HG02610 (cell line): ENCODE data around the gene INPP5K.
"Not testable (repeated sequence)": the region's sequence is repeated elsewhere in the genome, so short reads cannot be mapped to it uniquely, and the experiment has no call there.

Experiments used
- ATAC-seq: cut with Tn5 transposase; IDR thresholded peaks from one replicate; pipeline ENCODE4 v1.9.1; 2021; ENCODE audit warnings: mild to moderate bottlenecking, moderate library complexity; ENCODE audit not compliant: unreplicated experiment

The INPP5K gene

DNA sequence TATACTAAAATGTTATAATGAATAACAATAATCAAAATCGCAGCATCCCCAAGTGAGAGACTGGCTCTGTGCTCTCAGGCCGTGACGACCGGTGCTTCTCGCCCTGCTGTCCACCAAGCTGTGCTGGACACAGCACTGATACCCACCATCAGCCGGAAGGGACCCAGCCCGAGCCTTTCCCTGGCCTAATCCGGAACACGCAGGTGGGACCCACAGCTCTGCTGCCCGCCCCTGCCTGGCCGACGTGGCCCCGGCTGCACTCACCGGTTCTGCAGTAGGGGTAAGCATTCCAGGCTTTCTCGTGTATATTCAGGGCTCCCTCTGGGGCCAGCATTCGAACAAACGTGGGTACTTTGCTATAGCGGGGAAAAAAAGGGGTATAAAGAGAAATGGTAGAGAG lies 31.6 kb upstream of the INPP5K start:
- ATAC-seq = no peak

DNA sequence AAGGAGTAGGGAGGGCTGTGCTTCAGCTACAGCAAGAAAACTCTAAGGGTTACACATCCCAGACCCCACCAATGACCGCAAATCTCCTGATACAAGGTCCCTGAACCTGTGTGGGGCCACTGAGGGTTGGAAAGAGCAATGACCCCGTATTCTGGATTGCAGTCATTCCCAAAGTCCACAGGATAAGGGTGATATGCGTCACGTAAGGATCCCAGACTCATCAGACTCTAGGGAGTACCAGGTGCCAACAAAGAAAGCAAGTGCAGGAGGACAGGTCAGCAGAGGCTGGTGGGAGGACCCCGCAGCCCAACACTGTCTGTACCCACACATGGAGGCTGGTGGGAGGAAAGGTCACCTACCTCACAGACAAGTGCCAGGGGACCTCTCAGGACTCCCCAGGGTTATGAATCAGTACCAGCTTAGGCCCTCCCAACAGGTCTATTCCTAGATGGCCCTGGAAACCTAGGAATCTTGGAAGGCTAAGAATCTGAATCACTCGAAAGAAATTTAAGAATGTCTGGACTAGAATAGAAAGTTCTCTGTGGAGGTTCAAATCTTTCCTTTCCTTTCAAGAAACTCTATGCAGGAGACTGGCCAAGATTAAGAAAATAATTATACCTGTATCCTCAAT lies 30.0 kb upstream of the INPP5K start:
- no peak for ATAC-seq

DNA sequence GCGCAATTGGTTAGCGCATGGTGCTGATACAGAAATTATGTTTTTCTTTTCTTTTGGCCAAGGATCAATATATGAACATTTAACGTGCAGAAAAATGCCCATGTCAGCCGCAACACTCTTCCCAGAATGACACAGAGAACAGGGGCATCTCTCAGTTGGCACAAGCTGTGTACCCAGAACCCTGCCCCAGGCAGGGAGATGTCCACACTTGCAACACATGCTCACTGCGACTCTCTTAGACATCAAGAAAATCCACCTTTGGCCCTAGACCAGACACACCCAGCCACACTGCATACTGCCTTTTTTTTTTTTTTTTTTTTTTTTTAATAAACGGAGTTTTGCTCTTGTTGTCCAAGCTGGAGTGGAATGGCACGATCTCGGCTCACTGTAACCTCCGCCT lies 29.2 kb upstream of the INPP5K start:
- no peak for ATAC-seq

DNA sequence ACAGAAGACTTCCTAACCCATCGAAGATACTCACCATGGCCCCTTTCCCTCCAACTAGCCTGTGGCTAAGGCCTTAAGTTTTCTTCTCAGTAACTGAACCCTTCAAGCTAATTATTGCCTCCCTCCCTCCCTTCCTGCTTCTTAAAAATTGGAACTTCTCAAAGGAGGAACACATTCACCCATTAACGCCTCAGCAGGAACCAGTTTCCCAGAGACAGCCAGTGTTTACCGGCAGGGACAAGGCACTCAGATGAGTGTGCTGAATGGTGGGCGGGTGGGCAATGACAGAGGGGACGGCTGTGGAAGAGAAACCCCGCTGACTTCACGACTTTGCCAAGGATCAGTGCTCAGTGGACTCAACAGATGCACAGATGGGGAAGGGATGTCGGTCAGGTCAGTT lies 25.9 kb upstream of the INPP5K start:
- ATAC-seq = no peak

DNA sequence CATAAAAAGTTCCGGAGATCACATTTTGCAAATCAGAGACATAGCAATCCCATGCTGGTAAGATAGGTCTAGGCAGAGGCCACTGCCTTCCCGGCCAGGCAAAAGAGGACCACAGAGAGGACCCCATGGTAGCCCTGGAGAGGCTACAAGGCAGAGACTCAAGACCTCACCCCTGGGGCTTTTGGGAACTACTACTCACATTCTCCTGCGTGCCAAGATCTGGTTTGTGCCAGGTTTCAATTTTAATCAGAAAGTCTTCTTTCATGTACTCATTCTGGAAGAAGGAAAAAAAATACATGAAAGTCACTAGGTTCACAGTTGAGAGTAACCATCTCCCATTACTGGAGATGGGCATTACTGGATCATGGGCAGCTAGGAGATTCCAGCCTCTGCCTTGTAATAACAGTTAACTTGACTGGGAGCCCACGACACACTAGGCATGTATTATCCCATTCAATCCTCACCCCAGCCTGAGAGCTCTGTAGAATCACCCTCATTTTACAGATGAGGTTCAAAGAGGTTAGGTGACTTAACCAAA lies 25.0 kb upstream of the INPP5K start:
- ATAC-seq = no peak

DNA sequence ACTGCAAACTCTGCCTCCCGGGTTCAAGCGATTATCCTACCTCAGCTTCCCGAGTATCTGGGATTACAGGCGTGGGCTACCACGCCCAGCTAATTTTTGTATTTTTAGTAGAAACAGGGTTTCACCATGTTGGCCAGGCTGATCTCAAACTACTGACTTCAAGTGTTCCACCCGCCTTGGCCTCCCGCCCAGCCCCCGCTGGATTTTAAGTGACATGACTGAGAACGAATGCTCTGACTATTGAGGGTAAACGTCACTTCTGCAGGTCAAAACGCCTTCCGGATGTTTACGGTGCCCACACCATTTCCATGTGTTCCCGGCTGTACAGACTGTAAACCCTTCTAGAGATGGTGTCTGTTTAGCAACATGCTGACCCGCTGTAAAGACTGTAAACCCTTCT lies 23.4 kb upstream of the INPP5K start:
- ATAC-seq = no peak

DNA sequence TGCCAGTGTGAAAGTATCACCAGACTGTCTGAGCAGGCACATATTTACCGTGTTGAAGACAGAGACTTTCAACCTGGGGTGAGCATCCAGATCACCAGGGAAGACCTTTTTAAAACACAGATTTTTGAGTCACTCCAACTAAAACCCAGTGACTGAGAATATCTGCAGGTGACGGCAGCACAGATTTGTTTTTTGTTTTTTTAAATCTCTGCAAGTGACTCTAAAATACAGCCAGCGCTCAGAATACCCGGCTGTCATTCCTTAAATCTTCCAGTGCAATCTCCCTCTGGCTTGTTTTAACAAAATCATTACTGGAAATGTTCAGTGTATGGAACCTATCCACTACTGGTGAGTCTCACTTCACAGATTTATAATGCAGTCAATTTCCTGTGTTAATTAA lies 19.3 kb upstream of the INPP5K start:
- ATAC-seq = no peak

DNA sequence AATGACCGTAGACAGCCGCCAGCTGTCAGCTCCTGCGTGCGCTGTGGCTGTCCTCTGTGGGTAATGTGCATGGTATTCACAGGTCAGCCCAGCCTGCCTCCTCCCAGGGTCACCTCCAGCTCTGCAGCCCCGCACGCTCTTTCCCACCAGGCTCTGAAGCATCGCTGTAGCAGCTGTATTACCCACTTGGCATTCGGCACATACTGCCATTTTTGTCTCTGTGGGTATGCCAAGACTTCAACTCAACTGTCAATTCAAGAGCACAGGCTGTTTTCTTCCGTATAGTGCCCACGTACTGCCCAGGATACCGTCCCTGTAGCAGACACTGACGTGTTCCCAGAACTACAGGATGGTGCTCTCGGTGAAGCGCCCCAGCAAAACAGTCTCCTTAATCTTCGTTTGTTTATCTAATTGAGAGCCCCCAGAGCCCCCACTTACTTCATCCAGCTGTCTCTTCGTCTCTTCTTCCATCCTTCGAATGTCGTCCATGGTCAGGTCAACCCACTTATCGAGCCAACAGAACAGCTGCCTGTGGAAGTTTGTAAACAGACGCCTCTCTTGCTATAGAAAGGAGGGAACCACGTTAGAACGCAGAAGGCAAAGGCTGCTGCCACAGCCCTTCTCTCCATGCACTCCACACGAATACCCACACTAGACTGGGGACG lies 17.4 kb upstream of the INPP5K start:
- no peak for ATAC-seq

DNA sequence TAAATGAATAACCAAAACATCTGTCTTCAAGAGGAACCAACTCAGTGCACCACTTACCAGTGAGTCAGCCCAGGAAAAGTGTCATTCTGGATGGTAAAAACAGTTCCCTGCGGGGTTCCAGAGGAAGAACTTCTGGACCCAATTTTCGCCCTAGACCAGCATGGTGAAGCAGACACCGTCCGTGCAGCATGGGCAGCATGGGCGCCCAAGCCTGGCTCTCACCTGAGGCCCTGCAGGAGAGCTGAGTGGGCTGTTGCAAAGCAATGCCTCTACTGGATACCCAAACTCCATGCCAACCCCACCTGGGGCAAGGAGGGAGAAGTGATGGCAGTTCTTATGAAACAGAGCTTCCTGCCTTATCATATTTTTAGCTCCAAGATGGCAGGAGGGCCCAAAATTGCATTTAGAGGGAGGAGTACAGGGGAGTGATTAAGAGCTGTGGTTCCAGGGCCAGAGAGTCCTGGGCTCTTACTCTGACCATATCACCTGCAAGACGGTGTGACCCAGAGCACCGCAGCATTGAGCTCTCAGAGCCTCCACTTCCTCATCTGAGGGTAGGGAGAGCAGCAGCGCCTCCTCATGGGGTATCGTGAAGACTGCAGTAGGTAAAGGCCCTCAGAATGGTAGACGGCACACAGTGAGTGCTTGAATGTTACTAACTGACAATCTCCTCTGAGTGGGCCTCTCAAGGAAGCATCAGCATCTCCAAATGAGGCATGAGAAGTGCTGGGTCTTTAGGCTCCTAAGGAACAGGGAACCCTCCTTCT lies 16.6 kb upstream of the INPP5K start:
- ATAC-seq = no peak

DNA sequence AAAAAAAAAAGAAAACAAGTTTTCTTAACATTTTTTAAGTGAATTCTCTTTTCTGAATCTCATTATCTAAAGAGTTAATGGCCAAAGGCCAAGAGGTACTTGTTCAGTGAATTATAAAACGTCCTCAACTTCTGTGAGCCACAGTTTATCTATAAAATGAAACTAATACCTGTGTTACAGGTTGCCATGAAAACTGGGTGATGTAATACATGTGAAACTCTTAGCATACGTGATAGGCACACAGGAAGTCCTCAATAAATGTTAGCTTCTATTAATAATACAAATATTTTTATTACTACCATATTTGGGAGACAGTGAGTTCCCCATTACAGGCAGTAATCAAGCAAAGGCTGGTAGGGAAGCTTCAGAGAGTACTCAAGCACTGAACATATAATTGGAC lies 13.5 kb upstream of the INPP5K start:
- ATAC-seq = no peak

DNA sequence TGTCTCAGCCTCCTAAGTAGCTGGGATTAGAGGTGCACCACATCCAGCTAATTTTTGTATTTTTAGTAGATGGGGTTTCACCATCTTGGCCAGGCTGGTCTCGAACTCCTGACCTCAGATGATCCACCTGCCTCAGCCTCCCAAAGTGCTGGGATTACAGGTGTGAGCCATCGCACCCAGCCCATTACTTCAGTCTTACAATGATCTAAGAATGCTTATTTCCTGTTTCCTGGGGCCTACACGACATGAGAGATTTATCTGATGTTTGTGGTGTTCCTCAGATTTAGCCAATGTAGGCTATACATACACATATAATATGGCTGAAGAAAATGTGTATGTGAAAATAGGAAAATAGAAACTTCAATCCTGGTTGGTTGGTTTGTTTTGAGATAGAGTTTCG lies 10.5 kb upstream of the INPP5K start:
- not testable (repeated sequence) for ATAC-seq

DNA sequence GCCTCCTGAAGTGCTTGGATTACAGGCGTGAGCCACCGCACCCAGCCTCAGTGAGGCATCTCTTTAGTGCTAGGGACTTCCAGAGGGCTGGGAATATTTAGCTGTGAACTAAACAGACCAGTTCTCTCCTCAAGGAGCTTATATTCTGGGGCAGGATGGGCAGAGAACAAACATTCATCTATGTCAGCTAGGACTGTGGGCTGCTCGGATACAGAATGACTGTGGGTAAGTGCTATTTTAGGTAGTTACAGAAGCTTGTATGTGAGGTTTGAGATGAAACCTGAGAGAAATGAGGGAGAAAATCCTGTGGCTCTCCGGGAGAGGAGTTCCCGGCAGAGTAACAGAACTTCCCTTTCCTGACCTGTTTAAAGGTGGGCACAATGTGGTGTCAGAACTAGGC lies 6.2 kb upstream of the INPP5K start:
- ATAC-seq = no peak

DNA sequence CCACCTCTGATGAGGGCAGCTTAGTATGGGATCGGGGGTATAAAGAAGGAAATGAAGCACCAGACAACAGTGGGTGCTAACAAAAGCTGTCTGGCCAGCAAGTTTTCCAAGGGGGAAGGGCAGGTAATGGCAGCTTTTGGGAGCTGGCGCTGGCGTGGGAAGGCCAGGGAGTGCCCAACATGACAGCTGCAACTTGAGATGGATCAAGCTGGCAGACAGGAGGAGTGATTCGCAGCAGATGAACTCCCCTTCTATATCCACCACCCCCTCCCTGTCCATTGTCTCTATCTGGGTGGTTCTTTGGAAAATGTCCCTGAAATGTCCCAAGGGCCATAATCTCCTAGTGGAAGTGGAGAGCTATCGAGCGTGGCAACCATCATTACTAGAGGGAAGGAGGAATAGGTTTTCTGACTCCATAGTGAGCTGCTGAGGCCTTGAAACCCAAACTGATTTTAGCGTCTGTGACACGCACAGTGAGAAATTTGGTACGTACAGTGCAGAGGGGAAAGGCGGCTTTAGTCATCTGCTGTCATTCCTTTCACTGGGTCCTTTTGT lies 4.8 kb upstream of the INPP5K start:
- no peak for ATAC-seq

DNA sequence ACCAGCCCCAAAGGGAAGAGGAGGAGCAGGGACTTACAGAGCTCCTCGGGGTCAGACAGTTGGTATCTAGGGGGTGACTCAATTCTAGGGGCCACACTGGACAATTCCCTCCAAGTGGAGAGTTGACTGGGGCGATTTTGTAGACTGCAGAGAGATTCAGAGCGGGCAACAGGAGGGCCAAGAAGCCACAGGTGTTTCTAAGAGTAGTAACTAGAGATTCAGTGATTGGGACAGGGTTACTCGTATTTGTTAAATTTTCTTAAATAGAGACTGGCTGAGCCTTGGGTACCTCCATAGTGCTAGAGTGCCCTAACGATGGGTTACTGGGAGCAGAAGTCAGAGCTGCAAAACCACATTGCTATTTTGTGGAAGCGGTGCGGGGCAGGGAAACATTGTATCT lies 3.3 kb upstream of the INPP5K start:
- no peak for ATAC-seq

DNA sequence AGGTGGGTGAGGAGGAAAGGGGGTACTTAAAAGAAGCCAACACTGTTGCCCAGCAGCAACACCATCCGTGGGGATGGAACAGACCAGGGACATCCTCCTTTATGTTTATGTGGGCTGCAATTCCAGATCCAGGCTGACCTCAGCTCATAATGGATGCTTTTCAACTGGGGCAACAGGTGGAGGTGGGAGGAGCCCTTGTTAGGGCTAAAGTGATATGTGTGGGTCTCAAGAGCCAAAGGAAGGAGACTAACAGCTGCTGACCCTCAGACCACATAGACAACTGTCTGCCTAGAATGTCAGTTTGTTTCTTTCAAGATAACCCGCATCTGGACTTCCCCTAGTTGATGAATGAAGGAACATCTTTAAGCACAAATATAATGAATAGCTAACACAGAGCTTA lies 2.0 kb upstream of the INPP5K start:
- no peak for ATAC-seq

DNA sequence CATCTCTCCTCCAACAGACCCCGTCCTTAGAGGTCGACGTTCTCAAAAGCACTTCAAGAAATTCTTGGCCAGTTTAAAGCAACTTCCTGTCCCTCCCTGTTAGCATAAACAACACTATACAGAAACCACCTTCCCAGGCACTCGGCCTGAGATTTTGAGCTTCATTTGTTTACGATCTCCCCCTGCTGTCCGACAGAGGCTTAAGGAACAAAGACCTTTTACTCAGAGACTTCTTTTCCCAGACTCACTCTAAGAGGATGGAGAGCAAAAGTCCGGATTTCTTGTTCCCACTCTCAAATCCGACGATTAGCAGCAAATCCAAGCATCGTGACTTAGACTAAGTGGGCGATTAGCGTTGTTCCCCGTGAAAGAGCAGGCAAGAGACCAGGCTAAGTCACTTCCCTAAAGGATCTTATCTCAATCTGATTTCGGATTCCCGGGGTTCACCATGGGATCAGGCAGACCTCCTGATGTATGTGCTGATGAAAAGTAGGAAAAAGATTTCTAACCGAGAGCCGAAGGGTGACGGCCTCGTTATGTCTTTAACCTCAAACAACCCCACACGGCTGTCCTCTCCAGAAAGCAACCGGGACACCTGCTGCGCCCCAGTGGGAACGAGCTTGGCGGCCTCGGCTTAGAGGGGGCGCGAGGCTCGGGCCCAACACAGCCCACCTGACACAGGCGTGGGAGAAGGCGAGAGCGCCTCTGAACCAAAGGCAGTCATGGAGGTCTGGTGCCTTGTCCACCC lies 598 bp downstream of the INPP5K start:
- ATAC-seq = no peak

DNA sequence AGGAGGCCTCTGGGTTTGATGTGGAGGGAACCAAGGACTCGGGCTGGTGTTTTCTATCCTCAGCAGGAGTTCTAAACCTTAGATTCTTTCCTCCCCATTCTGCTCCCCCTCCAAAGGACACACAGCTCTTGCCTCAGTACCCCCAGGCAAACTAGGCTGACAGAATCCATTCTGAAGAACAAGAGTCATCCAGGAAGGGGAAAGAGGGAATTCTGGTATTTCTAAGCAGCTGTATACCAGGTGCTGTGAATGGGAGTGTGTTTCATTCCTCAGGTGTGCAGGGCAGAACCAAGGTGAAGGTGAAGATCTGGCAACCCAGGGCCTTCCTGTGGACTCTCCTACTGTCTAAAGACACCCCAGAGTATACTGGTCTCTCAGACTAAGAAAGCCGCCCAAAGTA lies 4.1 kb downstream of the INPP5K start:
- no peak for ATAC-seq

DNA sequence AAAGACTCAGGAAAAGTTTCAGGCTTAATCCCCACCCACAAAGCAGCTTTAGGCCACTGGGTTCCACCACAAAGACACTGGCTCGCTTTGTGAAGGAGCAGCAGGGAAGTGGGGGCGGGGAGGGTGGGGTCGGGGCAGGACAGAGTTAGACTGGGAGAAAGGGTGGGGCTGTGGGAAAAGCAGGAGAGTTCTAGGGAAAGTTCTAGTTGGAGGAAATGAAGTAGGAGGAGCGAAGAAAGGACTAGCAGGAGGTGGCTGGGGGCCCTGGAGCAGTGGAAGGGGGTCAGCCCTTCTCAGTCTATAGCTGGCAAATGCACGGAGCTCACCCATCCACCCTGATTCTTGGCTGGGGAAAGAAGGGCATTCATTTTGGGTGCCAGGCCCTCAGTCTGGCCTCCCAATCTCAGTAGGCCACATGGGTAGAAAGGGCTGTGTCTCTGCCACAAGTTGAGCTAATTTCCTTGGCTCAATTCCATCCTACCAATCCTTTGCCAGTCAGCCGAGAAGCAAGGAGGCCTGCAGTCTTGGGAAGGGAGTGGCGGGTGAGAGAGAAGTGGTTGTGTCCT lies 4.6 kb downstream of the INPP5K start:
- no peak for ATAC-seq

DNA sequence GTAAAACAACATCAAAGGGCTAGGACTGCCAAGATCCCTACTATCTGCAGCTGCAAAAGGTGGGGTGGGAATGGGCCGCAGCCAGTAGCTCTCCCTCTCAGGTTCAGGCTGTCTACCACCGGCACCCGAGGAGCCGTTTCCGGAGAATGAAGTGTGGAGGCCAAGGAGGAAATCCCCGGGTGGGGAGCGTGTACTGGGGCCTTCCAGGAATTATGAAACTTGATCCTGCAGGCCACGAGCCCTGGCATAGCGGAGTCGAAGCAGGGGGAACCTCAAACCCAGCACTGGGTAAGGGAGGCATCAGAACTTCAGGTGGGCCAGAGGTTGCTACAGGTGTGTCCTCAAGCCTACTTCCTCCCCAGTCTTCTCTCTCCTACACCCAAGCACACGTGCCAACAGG lies 5.1 kb downstream of the INPP5K start:
- ATAC-seq = no peak

DNA sequence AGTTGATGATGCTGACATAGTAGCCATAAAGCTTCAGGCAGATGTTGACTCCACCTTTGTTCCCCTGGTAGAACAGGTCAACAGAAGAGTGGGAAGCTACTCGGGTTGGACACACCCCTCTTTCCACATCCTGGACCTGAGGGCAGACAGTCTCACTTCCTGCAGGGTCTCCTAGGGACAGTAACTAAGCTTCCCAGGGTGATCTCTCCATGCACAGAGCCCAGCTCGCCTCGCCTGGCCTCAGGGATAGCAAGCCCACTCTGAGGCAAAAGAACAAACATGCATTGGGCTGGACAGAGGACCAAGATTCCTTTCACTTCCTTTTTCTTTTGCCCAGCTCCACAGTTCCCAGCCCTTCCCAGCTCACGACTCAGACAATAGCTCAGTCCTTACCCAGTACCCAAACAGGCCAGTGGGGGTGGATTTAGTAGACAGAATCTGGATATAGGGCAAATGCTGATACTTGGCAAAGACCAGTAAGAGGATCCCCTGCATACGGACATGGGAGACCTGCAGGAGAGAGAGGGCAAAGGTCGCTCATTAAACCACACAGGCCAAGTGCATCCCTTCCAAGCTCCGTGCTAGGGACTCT lies 7.0 kb downstream of the INPP5K start:
- ATAC-seq = no peak
